GM19324 (cell line): ENCODE measurements around the gene TMEM208.

Experiments
- ATAC-seq: cut with Tn5 transposase; IDR thresholded peaks from one replicate; pipeline ENCODE4 v1.9.1; 2021; ENCODE audit warnings: mild to moderate bottlenecking, moderate library complexity; ENCODE audit not compliant: unreplicated experiment, low FRiP score

The TMEM208 gene

DNA sequence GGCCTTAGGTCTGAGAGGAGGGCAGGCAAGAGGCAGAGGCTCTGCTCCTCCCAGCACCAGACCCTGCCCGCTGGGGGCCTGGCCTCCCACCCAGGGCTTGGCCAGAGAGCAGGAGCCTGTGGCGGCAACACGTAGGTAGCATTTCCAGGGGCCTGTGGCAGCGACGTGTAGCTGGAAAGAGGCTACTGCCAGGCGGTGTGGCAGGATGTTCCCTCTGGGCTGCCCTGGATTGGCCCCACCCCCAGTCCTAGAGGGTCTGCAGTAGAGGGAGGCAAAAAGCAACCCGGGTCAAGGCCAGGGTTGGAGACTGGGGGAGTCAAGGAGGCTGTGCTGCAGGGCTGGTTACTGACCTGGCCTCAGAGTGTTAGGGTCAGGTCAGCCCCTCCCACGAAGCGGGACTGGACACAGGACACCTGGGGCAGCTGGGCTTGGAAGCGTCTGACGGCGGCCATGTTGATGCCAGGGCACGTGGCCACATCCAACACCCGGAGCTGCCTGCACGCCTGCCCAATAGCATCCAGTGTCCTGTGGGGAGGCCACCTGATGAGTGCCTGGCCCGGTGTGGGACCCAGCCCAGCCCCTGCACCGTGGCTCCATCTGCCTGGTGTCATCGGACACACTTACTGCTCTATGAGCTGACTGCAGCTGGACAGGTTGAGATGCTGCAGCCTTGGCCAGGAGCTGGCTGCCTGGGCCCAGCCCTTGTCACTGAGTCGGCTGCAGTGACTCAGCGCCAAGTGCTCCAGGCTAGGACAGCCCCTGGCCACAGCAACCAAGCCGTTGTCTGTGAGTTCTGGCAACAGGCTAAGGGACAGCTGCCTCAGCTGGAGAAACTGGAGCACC, 19.5 kb upstream of the TMEM208 start:
- no peak for ATAC-seq

DNA sequence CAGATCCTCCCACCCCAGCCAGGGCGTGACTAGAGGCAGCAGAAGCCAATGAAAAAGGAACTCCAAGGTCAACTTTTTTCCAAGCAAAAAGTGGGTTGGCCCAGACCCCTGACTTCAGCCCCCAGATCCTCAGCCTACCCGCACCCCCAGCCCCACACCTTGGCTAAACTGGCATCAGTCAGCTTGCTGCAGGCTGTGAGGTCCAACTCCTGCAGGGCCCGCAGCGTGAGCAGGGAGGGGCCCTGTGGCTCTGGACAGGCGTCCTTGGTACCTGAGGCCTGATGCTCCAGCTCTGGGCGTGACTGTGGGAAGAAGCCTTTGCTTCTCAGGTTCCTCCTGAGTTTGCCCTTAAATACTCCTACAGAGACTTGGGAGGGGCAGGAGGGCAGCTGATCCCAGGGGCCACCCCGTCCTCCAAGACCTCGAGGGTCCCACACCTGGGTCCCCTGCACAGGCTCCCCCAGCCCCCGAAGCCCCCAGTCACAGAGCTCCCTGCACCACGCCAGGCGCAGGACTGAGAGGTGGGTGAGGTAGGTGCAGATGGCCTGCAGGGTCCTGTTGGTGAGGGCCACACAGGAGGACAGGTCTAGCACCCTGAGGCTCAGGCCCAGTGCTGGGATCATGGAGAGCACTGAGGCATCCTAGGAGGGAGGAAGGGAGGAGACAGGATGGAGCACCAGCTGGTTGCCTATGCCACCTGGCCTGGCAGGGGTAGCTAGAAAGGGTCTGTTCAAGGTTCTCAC, 18.6 kb upstream of the TMEM208 start:
- ATAC-seq = no peak

DNA sequence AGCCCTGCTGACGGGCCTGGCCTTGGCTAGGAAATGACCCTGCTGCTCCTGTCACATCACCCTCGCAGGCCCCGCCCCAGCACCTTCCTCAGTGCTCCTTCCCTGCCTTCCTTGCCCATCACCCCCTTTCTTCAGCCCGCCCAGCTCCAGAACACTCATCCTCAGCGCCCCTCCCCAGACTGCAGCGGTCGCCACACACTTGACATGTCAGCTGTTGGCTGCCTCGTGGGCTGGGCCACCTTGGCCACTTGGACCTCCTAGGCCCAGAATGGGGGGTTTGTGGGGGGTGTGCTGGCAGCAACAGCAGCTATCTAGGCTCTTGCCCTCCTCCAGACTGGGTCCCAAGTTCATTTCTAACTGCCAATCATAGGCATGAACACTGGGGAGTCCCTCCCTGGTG, 17.4 kb upstream of the TMEM208 start:
- ATAC-seq = no peak

DNA sequence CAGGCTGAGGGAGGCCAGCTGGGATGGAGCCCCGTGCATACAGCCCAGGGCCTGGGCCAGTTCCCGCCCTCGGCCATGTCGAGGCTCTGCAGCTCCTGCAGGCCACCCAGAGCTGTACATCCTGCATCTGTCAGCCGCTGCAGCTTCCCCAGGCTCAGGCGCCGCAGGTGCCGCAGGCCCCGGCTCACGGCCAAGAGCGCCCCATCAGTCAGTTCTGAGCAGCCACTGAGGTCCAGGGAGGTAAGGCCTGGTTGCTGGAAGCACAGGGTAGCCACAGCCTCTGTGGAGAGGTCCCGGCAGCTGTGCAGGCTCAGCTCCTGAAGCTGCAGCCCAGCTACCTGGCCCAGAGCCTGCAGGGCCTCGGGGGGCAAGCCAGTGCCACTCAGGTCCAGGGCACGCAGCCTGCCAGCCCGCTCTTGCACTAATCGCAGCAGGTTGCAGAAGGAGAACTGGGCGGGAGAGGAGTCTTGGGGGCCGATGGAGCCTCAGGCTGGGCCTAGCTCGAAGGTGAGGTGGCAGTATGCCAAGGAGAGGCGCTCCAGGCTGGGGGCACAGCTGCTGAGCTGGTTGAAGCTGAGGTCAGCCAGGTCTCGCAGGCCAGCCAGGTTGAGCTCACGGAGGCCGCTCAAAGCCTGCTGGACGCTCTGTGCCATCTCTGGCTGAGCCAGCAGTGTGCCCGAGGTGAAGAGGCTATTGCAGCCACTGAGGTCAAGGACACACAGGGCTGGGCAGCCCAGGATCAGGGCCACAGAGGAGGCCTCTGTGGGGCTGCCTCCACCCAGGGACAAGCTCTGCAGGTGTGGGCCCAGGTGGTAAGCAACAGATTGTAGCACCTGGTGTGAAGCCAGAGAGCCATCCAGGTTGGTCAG, 16.6 kb upstream of the TMEM208 start:
- ATAC-seq = no peak

DNA sequence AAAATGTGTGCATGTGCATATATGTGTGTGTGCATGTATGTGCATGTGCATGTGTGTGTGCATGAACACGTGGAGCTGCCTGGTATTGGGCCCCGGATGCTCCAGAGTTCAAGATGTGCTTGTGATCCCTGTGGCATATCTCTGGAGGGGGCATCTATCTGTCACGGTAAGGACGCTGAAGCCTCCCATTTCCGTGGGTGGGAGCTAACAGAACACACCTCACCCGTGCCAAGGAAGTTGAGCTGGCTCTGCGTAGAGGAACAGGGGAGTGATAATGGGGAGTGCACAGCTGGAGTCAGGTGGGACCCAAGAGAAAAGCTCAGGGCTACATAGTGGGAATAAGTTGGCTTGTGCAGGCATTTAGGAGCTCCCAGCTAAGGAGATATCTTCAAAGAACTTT, 15.3 kb upstream of the TMEM208 start:
- no peak for ATAC-seq

DNA sequence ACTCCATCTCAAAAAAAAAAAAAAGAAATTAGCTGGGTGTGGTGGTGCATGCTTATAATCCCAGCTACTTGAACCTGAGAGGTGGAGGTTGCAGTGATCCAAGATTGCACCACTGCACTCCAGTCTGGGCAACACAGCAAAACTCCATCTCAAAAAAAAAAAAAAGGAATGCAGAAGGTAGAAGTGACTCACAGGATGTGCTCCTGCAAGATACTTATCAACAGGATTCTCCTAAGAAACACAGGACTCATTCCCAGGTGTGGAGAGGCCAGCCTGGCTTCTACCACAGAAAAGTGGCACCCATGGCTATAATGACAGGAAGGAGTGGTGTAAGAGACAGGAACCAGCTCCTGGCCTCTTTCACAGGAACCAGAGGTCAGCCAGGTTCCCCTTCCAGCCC, 14.2 kb upstream of the TMEM208 start:
- ATAC-seq = no peak

DNA sequence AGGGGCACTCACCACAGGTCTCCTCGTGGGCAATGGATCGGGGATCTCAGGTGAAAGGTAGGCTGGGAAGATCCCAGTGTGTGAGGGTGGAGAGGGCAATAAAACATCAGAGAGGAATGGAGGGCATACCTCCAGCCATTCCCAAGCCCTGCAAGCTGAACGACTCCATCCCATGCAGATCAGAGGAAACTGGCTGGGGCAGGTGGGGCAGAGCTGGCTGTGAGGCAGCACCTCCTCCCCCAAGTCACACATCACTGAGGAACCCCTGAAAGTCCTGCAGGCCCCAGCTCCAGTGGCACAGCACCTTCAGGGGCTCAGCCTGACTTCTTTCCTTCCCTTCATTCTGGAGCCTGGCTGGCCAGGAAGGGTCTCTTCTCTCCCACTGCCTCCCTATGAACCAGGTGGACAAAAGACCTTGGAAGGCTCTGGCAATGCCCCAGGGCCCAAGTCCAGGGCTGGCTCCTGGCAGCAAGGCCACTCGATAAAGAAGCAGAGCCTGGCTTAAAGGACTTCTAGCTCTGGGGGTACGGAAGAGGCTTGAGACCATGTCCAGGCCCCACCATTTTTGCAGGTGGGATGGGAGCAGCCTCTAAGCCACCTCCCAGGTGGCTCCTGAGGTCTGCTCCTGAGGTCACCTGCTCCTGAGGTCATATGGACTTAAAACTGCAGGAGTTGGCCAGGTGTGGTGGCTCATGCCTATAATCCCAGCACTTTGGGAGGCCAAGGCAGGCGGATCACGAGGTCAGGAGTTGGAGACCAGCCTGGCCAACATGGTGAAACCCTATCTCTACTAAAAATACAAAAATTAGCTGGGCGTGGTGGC, 13.5 kb upstream of the TMEM208 start:
- ATAC-seq = no peak

DNA sequence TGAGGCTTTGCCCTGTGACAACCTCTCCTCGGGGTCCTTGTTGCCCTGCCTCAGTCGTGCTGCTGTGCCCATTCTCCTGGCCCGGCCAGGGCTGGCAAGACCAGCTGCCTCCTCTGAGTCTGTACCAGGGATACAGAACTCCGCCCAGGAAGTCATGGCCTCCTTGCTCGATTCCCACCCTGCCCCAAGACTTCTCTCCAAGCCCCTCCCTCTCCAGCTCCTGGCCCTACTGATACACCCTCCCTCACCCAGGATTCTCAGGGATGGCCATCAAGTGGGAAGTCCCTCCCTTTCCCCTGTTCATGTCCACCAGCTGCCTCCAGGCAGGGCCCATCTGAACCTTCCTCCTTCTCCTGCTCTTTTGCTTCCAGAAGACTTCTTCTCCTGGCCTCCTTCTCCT, 11.2 kb upstream of the TMEM208 start:
- ATAC-seq = no peak

DNA sequence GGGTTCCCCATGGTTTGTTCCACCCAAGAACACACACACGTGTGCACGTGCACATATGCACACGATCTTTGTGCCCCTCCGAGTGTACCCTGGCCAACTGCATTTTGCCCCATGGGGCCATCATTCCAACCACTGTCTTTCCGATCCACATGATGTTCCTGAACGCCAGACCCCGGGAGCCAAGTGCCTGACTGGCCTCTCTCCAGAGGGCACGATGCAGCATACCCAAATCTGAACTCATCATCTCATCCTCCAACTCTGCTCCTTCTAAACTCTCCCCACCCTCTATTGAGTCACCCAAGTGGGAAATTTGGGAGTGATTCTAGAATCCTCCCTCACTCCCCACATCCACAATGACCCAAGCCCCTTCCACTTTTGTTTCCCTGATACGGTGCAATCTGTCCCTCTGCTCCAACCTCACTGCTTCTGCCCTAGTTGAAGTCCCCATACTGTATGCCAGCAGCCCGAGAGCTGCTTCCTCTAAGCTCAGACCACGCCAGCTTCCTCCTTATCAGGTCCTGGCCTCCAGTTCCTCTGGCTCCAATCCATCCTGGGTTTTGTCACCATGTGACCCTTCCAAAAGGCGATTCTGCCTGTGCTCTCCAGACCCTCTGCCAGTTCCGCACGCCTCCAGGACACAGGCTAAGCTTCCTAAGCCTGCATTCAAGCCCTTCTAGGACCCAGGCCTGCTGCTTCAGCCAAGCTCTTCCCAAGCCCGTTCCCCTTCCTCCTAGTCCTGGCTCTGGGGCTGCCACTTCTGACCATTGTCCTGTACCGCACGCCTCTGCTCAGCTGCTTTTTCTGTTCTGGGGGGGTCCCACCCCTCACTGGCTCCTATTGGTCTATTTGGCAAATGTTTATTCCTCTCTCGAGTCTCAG, 10.1 kb upstream of the TMEM208 start:
- no peak for ATAC-seq

DNA sequence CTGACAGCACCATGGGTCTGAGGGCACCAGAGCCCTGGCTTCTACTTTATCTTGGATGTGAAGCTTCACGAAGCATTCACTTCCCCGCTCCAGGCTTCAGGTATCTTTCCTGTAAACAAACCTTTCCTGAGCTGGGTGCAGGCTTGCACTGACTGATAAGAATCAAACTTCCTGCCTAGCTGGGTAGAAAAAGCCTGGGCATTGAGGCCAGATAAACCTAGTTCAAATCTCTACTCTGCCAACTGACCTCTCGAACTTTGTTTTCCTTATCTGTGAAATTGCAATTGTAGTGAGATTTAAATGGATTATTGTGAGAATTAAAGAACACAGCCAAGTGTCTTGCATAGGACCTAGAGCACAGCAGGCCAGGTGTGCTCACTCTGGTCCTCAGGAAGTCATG, 2.9 kb upstream of the TMEM208 start:
- ATAC-seq = no peak

DNA sequence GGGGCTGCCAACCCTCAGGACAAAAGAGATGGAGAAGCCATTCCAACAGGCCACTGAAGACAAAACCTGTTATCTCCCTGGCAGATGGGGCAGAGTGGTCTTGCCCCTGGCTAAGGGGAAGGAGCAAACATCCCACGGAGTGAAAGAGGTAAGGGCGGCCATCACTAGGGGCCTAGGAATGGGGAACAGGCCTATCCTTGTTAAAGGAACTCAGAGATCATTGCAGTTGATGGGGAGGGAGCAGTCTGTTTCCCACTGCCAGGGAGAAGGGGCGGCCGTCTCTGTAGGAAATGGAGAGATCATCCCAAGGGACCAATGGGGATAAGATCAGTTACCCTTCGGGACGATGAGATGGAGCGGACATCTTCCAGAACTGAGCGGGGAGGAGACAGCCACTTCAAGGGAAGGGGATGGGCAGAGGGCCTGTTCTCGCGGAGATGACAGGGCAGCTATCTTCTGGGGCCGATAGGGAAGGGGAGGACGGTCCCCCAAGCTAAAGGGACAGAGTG, 581 bp upstream of the TMEM208 start:
- ATAC-seq = no peak

DNA sequence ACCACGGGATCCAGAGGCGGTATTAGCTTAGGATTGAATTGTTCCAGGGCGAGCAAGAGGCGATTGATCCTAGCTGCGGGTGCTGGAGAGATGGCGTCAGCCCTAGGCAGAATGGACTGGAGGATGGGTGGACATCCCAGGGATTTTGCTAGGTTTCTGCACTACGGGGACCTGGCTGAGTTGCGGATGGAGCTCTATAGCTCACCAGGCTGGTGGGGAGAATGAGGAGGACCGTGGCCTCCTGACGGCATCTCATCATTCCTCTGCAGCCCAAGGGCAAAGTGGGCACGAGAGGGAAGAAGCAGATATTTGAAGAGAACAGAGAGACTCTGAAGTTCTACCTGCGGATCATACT, 614 bp downstream of the TMEM208 start:
- no peak for ATAC-seq

DNA sequence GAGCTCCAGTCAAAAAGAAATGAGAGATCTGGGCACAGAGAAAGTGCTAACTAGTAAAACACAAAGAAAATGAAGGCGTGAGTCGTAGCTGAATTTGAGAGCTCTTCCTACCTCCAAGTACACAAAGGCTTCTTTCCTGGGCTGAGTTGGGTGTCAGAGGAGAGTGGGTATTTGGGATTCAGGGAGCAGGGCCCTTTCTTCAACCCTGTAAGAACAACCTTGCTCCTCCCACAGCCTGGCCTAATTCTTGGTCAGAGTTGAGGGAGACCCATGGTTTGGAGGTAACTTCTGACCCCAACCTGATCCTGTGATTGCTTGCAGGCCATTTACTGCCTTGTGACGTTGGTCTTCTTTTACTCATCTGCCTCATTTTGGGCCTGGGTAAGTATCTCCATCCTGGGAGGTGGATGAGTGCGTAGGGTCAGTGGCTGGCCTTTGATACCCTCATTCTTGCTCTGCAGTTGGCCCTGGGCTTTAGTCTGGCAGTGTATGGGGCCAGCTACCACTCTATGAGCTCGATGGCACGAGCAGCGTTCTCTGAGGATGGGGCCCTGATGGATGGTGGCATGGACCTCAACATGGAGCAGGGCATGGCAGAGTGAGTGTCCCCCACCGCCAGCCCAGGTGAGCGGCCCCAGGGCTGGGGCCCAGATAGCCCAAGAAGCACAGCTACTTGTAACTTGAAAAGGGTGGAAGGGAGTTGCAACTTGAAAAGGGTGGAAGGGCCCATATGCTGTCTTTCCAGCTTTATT, 1.3 kb downstream of the TMEM208 start:
- ATAC-seq = no peak

DNA sequence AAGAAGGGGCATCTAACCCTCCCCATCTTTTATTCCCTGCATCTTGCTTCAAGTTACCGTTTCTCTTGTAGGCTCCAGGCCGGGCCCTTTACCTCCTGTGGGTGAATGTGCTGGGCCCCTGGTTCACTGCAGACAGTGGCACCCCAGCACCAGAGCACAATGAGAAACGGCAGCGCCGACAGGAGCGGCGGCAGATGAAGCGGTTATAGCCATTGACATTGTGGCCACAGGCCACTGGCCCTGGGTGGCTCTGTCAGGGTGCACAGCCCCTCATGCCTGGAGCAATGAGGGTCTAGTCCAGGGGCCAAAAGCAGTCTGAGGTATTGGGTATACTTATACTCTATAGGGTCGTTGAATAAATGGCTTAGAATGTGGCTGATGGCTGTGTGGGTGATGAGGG, 2.0 kb downstream of the TMEM208 start:
- no peak for ATAC-seq

DNA sequence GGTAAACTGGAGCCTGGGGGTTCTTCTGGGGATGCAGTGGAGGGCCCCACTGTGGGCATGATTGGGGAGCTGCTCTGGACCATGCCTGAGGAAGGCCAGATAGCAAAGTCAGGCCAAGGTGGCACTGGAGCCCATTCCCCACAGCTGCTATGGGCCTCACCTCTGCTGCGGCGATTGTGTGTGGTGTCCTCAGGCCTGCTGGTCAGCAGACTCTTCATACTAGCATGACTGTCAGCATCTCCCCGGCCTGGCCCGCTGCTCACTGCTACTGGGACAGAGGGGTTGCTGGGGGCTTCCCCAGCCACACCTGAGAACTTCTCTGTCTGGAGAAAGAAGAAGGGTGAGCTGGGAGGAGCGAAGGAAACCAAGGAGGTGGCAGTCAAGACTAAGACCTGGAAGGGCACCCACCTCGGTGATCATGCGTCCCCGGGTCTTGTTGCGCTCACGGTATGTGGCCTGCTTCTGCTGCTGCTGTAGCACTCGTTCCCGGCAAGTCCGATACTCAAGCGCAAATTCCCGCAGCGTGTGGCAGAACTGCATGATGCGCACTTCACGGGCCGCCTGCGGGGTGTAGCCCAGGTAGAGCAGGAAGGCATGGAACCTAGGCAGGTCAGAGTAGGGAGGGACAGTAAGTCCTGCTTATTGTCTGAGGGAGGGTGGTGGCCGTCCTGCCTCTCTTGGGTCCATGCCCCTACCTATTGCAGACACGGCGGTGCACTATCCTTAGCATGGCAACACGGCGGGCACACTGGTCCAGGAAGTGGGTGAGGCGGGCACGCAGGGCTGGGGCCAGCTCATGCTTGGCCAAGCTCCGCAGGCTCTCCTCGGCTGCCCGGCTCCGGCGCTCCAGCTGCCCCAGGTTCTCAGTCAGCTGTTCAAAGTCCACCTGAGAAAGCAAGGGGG, 3.2 kb downstream of the TMEM208 start:
- no peak for ATAC-seq

DNA sequence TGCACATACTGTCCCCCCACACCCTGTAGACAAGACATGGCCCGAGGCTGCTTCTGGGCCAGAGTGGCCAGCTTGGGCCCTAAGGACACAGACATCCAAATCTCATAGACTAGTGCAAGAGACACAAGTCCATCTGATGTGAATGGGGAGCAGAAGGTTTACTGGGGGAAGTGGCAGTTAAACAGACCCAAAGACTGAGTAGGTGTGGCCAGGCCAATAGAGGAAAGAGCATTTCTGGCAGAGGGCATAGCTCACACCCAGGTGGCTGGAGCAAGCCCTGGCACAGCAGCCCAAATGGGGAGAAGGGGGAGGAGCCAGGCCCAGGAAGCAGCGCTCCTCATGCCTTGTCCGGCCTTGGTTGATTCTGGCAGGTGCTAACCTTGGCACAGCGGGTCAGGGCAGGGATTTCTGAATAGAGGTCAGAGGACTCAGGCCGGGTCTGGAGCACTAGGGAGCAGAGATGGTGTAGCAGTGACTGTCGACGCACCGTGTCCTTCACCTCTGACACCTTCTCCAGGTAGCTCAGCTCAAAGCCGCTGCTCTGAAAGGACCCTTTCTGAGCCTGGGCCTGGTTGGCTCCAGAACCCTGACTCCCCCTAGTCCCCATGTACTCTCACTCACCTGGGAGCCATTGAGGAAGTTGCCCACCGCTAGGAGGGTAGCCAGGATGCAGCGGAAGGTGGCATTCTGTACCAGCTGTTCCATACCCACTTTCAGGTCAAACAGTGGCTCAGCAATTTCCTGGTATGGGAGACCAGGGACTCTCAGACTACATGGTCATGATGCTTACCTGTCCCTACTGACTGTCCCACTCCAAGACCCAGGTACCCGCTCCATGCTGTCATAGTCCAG, 4.1 kb downstream of the TMEM208 start:
- no peak for ATAC-seq

DNA sequence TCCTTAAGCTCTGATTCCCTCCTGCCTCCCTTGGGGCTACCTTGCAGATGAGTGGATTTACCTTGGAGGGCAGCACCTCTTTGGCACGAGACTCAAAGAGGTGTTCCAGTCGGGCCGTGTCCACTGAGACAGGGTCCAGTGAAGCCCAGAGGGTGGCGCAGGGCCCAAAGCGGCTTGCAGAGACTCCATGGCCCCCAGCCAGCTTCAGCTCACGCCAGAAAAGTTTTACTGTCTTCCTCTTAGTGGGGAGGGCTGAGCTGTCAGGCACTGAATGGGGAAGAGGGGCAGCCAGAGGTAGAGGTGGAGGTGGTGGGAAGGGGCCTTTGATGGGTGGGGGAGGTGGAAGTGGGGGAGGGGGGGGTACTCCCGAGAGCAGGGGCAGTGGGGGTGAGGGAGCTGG, 6.7 kb downstream of the TMEM208 start:
- no peak for ATAC-seq
